H1 (cell line): ENCODE data around the gene DPP10. TPM values are rescaled to one million over a fixed set of nuclear protein-coding genes. Genes with fewer than 3 reads are reported as not detected.

Experiments
- CTCF ChIA-PET: fragments of 300-600 bp; sonication (Branson Sonifier 250); formaldehyde crosslinking; loops from one replicate; lab custom pipeline; 2021; ENCODE audit not compliant: partially characterized antibody; lab: Charles Lee
- POLR2A ChIA-PET: fragments of 300-600 bp; sonication (Branson Sonifier 250); formaldehyde crosslinking; loops from one replicate; lab custom pipeline; 2021; ENCODE audit warnings: inconsistent platforms; ENCODE audit not compliant: partially characterized antibody; lab: Charles Lee
- DNase-seq, 2 experiments: peaks; one replicate each; pipeline versions ENCODE4 v3.0.0 to v3.0.0-alpha.2; 2010 to 2022; ENCODE audit warnings: low spot score in 2 of 2, low read depth in 1 of 2, mixed read lengths in 1 of 2
- FAIRE-seq: peaks from 2 replicates; lab custom pipeline; 2011; peaks lifted over from hg19 to GRCh38; lab: Jason Lieb, UNC
- H2AFZ ChIP-seq: 2 replicates; pipeline ENCODE4 v1.8.1; 2012; ENCODE audit warnings: low read length, inconsistent platforms
- H2AK5ac ChIP-seq: 2 replicates; pipeline ENCODE4 v1.6.1; 2013; ENCODE audit warnings: low read depth, low read length
- H2BK120ac ChIP-seq: replicated peaks from 2 replicates; pipeline ENCODE3; 2013; ENCODE audit warnings: low read depth, low read length, inconsistent platforms
- H2BK12ac ChIP-seq: 2 replicates; pipeline ENCODE4 v1.6.1; 2013; ENCODE audit warnings: low read depth, low read length
- H2BK15ac ChIP-seq: 2 replicates; pipeline ENCODE4 v1.6.1; 2013; ENCODE audit warnings: low read length
- H2BK20ac ChIP-seq: 2 replicates; pipeline ENCODE4 v1.6.1; 2013; ENCODE audit warnings: low read length
- H2BK5ac ChIP-seq: 2 replicates; pipeline ENCODE4 v1.6.1; 2013; ENCODE audit warnings: low read depth, low read length
- H3K14ac ChIP-seq: 2 replicates; pipeline ENCODE4 v1.6.1; 2013; ENCODE audit warnings: inconsistent platforms; ENCODE audit not compliant: insufficient read length
- H3K18ac ChIP-seq: 2 replicates; pipeline ENCODE4 v1.6.1; 2013; ENCODE audit warnings: low read length; ENCODE audit errors: extremely low read depth
- H3K23ac ChIP-seq: 2 replicates; pipeline ENCODE4 v1.6.1; 2013; ENCODE audit warnings: inconsistent platforms; ENCODE audit not compliant: insufficient read length
- H3K23me2 ChIP-seq: 2 replicates; pipeline ENCODE4 v1.6.1; 2013; ENCODE audit warnings: low read depth, low read length
- H3K27ac ChIP-seq: 2 replicates; pipeline ENCODE4 v1.6.1; 2011; ENCODE audit warnings: low read depth, low read length, inconsistent platforms
- H3K27me3 ChIP-seq, 4 experiments: replicated peaks in 1 of 4; 1 replicate in 1 of 4; 2 replicates in 3 of 4; pipeline versions ENCODE4 v1.6.1 to v1.8.1; 2011 to 2013; ENCODE audit warnings: low read length in 3 of 4, mild to moderate bottlenecking in 3 of 4, inconsistent platforms in 2 of 4, mixed read lengths in 2 of 4, moderate library complexity in 1 of 4; ENCODE audit not compliant: control insufficient read depth in 3 of 4, insufficient read depth in 3 of 4; ENCODE audit errors: extremely low read depth in 1 of 4
- H3K36me3 ChIP-seq, 4 experiments: 2 replicates each; pipeline versions ENCODE4 v1.6.1 to v1.8.1; 2011 to 2013; ENCODE audit warnings: mild to moderate bottlenecking in 4 of 4, low read length in 3 of 4, moderate library complexity in 2 of 4, control low read depth in 1 of 4, inconsistent platforms in 1 of 4; ENCODE audit not compliant: insufficient read depth in 4 of 4, control insufficient read depth in 2 of 4
- H3K4ac ChIP-seq: replicated peaks from 2 replicates; pipeline ENCODE3; 2013; ENCODE audit warnings: low read length, low read depth, mixed read lengths, inconsistent platforms; ENCODE audit not compliant: insufficient read length
- H3K4me1 ChIP-seq, 4 experiments: replicated peaks in 1 of 4; 1 replicate in 1 of 4; 2 replicates in 3 of 4; pipeline versions ENCODE4 v1.6.1 to v1.8.1; 2011 to 2013; ENCODE audit warnings: low read length in 3 of 4, inconsistent platforms in 2 of 4, mixed read lengths in 1 of 4; ENCODE audit not compliant: insufficient read depth in 4 of 4, control insufficient read depth in 3 of 4
- H3K4me2 ChIP-seq, 2 experiments: 2 replicates each; pipeline versions ENCODE4 v1.6.1 to v1.8.1; 2011 to 2013; ENCODE audit warnings: low read depth in 2 of 2, low read length in 2 of 2, control low read depth in 1 of 2, inconsistent platforms in 1 of 2, mild to moderate bottlenecking in 1 of 2; ENCODE audit not compliant: insufficient read depth in 1 of 2
- H3K4me3 ChIP-seq, 4 experiments: fragments of 200-600, 300-600 bp in 1 of 4; sonication (generic), shearing (Covaris generic), sonication (Bioruptor Twin) in 1 of 4; 2 replicates each; pipeline versions ENCODE4 v1.5.1 to v1.8.1; 2011 to 2016; ENCODE audit warnings: low read length in 4 of 4, low read depth in 3 of 4, control low read depth in 2 of 4, inconsistent platforms in 2 of 4, mild to moderate bottlenecking in 2 of 4, mixed read lengths in 1 of 4, moderate library complexity in 1 of 4; ENCODE audit not compliant: insufficient read depth in 2 of 4; ENCODE audit errors: extremely low read depth in 1 of 4
- H3K56ac ChIP-seq: replicated peaks from 2 replicates; pipeline ENCODE3; 2013; ENCODE audit warnings: low read depth, mild to moderate bottlenecking, mixed read lengths, low read length, inconsistent platforms; ENCODE audit not compliant: insufficient read length
- H3K79me1 ChIP-seq: 2 replicates; pipeline ENCODE4 v1.6.1; 2013; ENCODE audit warnings: low read depth, low read length, control low read depth
- H3K79me2 ChIP-seq, 2 experiments: 2 replicates each; pipeline versions ENCODE4 v1.6.1 to v1.8.1; 2012 to 2013; ENCODE audit warnings: low read length in 2 of 2, mild to moderate bottlenecking in 2 of 2, inconsistent platforms in 1 of 2; ENCODE audit not compliant: insufficient read depth in 2 of 2, control insufficient read depth in 1 of 2
- H3K9ac ChIP-seq, 4 experiments: replicated peaks in 1 of 4; 1 replicate in 1 of 4; 2 replicates in 3 of 4; pipeline versions ENCODE4 v1.6.1 to v1.8.1; 2011 to 2013; ENCODE audit warnings: low read depth in 3 of 4, low read length in 3 of 4, control low read depth in 2 of 4, mild to moderate bottlenecking in 2 of 4, moderate library complexity in 2 of 4, inconsistent platforms in 1 of 4; ENCODE audit errors: extremely low read depth in 1 of 4
- H3K9me3 ChIP-seq, 2 experiments: 2 replicates each; pipeline versions ENCODE4 v1.6.1 to v1.8.1; 2012 to 2013; ENCODE audit warnings: mild to moderate bottlenecking in 2 of 2, moderate library complexity in 2 of 2, control low read depth in 1 of 2, inconsistent platforms in 1 of 2, low read depth in 1 of 2, low read length in 1 of 2, mixed read lengths in 1 of 2; ENCODE audit not compliant: insufficient read depth in 2 of 2
- H4K20me1 ChIP-seq, 2 experiments: replicated peaks in 1 of 2; 2 replicates each; pipeline versions ENCODE3 to v1.8.1; 2011 to 2013; ENCODE audit warnings: inconsistent platforms in 2 of 2, low read length in 2 of 2, mild to moderate bottlenecking in 1 of 2; ENCODE audit not compliant: insufficient read depth in 2 of 2, control insufficient read depth in 1 of 2
- H4K5ac ChIP-seq: 2 replicates; pipeline ENCODE4 v1.6.1; 2013; ENCODE audit warnings: low read length, low read depth, mixed read lengths, inconsistent platforms; ENCODE audit not compliant: insufficient read length
- H4K8ac ChIP-seq: 2 replicates; pipeline ENCODE4 v1.8.0; 2013; ENCODE audit warnings: mild to moderate bottlenecking, moderate library complexity, low read length, inconsistent platforms; ENCODE audit not compliant: insufficient read depth; ENCODE audit errors: extremely low read depth
- H4K91ac ChIP-seq: replicated peaks from 2 replicates; pipeline ENCODE3; 2013; ENCODE audit warnings: low read length, mixed read lengths, inconsistent platforms; ENCODE audit not compliant: insufficient read length
- BCL11A ChIP-seq, 2 experiments: IDR thresholded peaks; one replicate each; pipeline ENCODE4 v1.6.1; 2011; ENCODE audit warnings: low read depth in 2 of 2, low read length in 2 of 2, mild to moderate bottlenecking in 2 of 2
- CEBPB ChIP-seq: IDR thresholded peaks from 2 replicates; pipeline ENCODE4 v1.6.1; 2012; ENCODE audit warnings: low read depth, low read length
- EP300 ChIP-seq, 2 experiments: IDR thresholded peaks; 1 replicate in 1 of 2; 2 replicates in 1 of 2; pipeline ENCODE4 v1.6.1; 2011 to 2012; ENCODE audit warnings: low read depth in 2 of 2, low read length in 2 of 2, mild to moderate bottlenecking in 2 of 2, borderline replicate concordance in 1 of 2, inconsistent platforms in 1 of 2, moderate library complexity in 1 of 2
- GTF2F1 ChIP-seq: IDR thresholded peaks from 2 replicates; pipeline ENCODE4 v1.6.1; 2012; ENCODE audit warnings: low read depth, low read length, improper control_type of control experiment, borderline replicate concordance
- KDM4A ChIP-seq: IDR thresholded peaks from one replicate; pipeline ENCODE4 v1.7.1; 2012; ENCODE audit warnings: low read depth, mild to moderate bottlenecking, moderate library complexity, low read length, inconsistent platforms; ENCODE audit not compliant: severe bottlenecking
- NRF1 ChIP-seq: IDR thresholded peaks from 2 replicates; pipeline ENCODE4 v1.6.1; 2011; ENCODE audit warnings: mild to moderate bottlenecking, low read depth, low read length, improper control_type of control experiment
- RBBP5 ChIP-seq: IDR thresholded peaks from 2 replicates; pipeline ENCODE4 v1.7.1; 2012; ENCODE audit warnings: low read depth, mild to moderate bottlenecking, inconsistent platforms, low read length, moderate library complexity, borderline replicate concordance
- USF2 ChIP-seq: IDR thresholded peaks from 2 replicates; pipeline ENCODE4 v1.6.1; 2011; ENCODE audit warnings: low read length, improper control_type of control experiment
- WGBS, 2 experiments: shearing (Covaris generic) in 1 of 2; methylation state at CpG; one replicate each; pipeline versions ENCODE4 v1.1.6 to v1.1.7; 2013 to 2015; ENCODE audit warnings: low lambda C conversion rate in 2 of 2, mixed read lengths in 2 of 2, inconsistent platforms in 1 of 2, low coverage in 1 of 2, missing lambda C conversion rate in 1 of 2; ENCODE audit not compliant: insufficient replicate concordance in 2 of 2, insufficient coverage in 1 of 2, insufficient read length in 1 of 2; ENCODE audit errors: extremely low coverage in 1 of 2, missing lambda C conversion rate in 1 of 2; 5-methylcytosine and 5-hydroxymethylcytosine counted together
- polyA plus RNA-seq, 7 experiments: library from polyadenylated mRNA; depleted of rRNA in 3 of 7; stranded (reverse) in 5 of 7; unstranded in 2 of 7; fragments of >200 nt in 5 of 7; fragments of 200-250 nt in 2 of 7; gene quantifications; 1 replicate in 5 of 7; 2 replicates in 1 of 7; 4 replicates in 1 of 7; pipeline versions ENCODE4 v1.2.1 to v1.2.3, GENCODE V29; 2011 to 2013; ENCODE audit warnings: missing spikeins in 2 of 7, mixed read lengths in 2 of 7
- total RNA-seq: library from RNA; stranded (reverse); fragmentation: NEBNext Ultra II Directional; extraction: Animal tissue kit (Norgen Biotek cat#: 25700); gene quantifications from 2 replicates; pipeline ENCODE4 v1.2.1, GENCODE V29; 2021

Gene DPP10
- total and polyA plus RNA-seq, 2 of the 8 experiments (the other 6 are each of a cell fraction or from before 2014, with no cell fraction given) = 3.3 to 7.2 TPM

- no peak overlapping the region for H4K91ac ChIP-seq
- ChIA-PET POLR2A (no interaction called here), CTCF (no interaction called here)
- no peaks in the 10 kb centered on the region for H3K9me3 ChIP-seq
- FAIRE-seq (no peak), DNase-seq (no peak)
- H2BK15ac ChIP-seq = no peak overlapping the region
- H4K20me1 ChIP-seq = no peaks in the 10 kb centered on the region
- no peak overlapping the region for H2BK120ac ChIP-seq
- H3K18ac ChIP-seq = no peak overlapping the region
- H3K4me1 ChIP-seq = no peaks in the 10 kb centered on the region
- H3K14ac ChIP-seq = no peak overlapping the region
- 27% methylated on average over 1 of the region's 1 CpG; no CpG with 5 or more reads in 1 of the 2 experiments for WGBS, 2 experiments
- no peak overlapping the region for H2BK12ac ChIP-seq
- no peaks in the 10 kb centered on the region for H3K36me3 ChIP-seq
- TF ChIP-seq KDM4A (no peak), CEBPB (no peak), NRF1 (no peak), EP300 (IDR thresholded peaks at IDR 0.05; ENCODE audit: borderline replicate concordance in 1 of 2, low read depth in 2 of 2, low read length in 2 of 2) (no peak), GTF2F1 (no peak), BCL11A (IDR thresholded peaks at IDR 0.05; ENCODE audit: low read depth in 2 of 2, low read length in 2 of 2) (no peak), USF2 (no peak), RBBP5 (no peak)
- no peak overlapping the region for H3K4me3 ChIP-seq
- no peaks in the 10 kb centered on the region for H3K79me1 ChIP-seq
- no peak overlapping the region for H4K5ac ChIP-seq
- H2AK5ac ChIP-seq = no peak overlapping the region
- H4K8ac ChIP-seq = no peak overlapping the region
- no peaks in the 10 kb centered on the region for H3K79me2 ChIP-seq
- no peaks in the 10 kb centered on the region for H3K23me2 ChIP-seq
- no peaks in the 10 kb centered on the region for H3K27me3 ChIP-seq
- H3K9ac ChIP-seq = no peak overlapping the region
- no peak overlapping the region for H3K4me2 ChIP-seq
- no peak overlapping the region for H3K56ac ChIP-seq
- no peak overlapping the region for H2BK5ac ChIP-seq
- no peak overlapping the region for H2AFZ ChIP-seq
- H3K23ac ChIP-seq = no peak overlapping the region
- no peak overlapping the region for H3K27ac ChIP-seq
- no peak overlapping the region for H3K4ac ChIP-seq
- no peak overlapping the region for H2BK20ac ChIP-seq
These were observed 970.1 kb downstream of the DPP10 start for GRCh38 chr2:115412501-115412900.
